IMR-90 (cell line): ENCODE data around the gene TRAF3. TPM values are rescaled to one million over a fixed set of nuclear protein-coding genes. Genes with fewer than 3 reads are reported as not detected.

Experiments used
- ATAC-seq: fragments of 200-7000 bp; cut with Tn5 transposase; 2 replicates; pipeline ENCODE4 v1.9.1; 2020; ENCODE audit warnings: low read depth, mild to moderate bottlenecking, moderate library complexity
- BruUV-seq: library from RNA; stranded (reverse); fragments of 400-500 nt; replicated peaks from 2 replicates; lab custom pipeline; 2021; lab: Mats Ljungman, UMichigan
- CTCF ChIA-PET: fragments of 300-600 bp; formaldehyde crosslinking; extraction: SDS; loops from one replicate; lab custom pipeline; 2021; ENCODE audit warnings: antibody characterized with exemption; lab: Yijun Ruan, JAX
- POLR2A ChIA-PET: fragments of 300-600 bp; sonication (Branson Sonifier 250); formaldehyde crosslinking; loops from one replicate; lab custom pipeline; 2022; ENCODE audit warnings: antibody characterized with exemption; ENCODE audit not compliant: unreplicated experiment; lab: Charles Lee
- DNase-seq: peaks from one replicate; pipeline ENCODE4 v3.0.0; 2013
- H2AFZ ChIP-seq: replicated peaks from 2 replicates; pipeline ENCODE3; 2013; ENCODE audit warnings: low read length, mild to moderate bottlenecking; ENCODE audit not compliant: poor library complexity
- H2AK5ac ChIP-seq: 2 replicates; pipeline ENCODE4 v1.6.1; 2013; ENCODE audit warnings: low read depth, low read length, inconsistent platforms
- H2AK9ac ChIP-seq: replicated peaks from 2 replicates; pipeline ENCODE3; 2013; ENCODE audit warnings: mild to moderate bottlenecking, low read depth, low read length, moderate library complexity; ENCODE audit not compliant: poor library complexity
- H2BK120ac ChIP-seq: 2 replicates; pipeline ENCODE4 v1.6.1; 2013; ENCODE audit warnings: low read depth, low read length, inconsistent platforms
- H2BK15ac ChIP-seq: 3 replicates; pipeline ENCODE4 v1.6.1; 2013; ENCODE audit warnings: low read depth, low read length, inconsistent platforms
- H2BK20ac ChIP-seq: 2 replicates; pipeline ENCODE4 v1.6.1; 2013; ENCODE audit warnings: low read depth, mild to moderate bottlenecking, inconsistent platforms, low read length, moderate library complexity
- H2BK5ac ChIP-seq: 2 replicates; pipeline ENCODE4 v1.6.1; 2013; ENCODE audit warnings: mild to moderate bottlenecking, low read depth, low read length, inconsistent platforms; ENCODE audit not compliant: poor library complexity, severe bottlenecking
- H3K14ac ChIP-seq: replicated peaks from 2 replicates; pipeline ENCODE4 v1.6.1; 2013; ENCODE audit warnings: low read depth, low read length, inconsistent platforms
- H3K18ac ChIP-seq: 2 replicates; pipeline ENCODE4 v1.6.1; 2013; ENCODE audit warnings: low read depth, low read length, control low read depth
- H3K23ac ChIP-seq: 2 replicates; pipeline ENCODE4 v1.6.1; 2013; ENCODE audit warnings: low read depth, low read length, inconsistent platforms
- H3K27ac ChIP-seq: 2 replicates; pipeline ENCODE4 v1.5.1; 2013; ENCODE audit warnings: mild to moderate bottlenecking, control low read depth, low read length; ENCODE audit not compliant: insufficient read depth
- H3K27me3 ChIP-seq: 2 replicates; pipeline ENCODE4 v1.6.1; 2013; ENCODE audit warnings: low read length; ENCODE audit not compliant: control insufficient read depth, insufficient read depth
- H3K36me3 ChIP-seq: 2 replicates; pipeline ENCODE4 v1.6.1; 2013; ENCODE audit warnings: low read length, mixed read lengths; ENCODE audit not compliant: control insufficient read depth, insufficient read depth
- H3K4ac ChIP-seq: 2 replicates; pipeline ENCODE4 v1.6.1; 2013; ENCODE audit warnings: low read depth, low read length, inconsistent platforms
- H3K4me1 ChIP-seq: 2 replicates; pipeline ENCODE4 v1.6.1; 2013; ENCODE audit warnings: low read length, mixed read lengths; ENCODE audit not compliant: control insufficient read depth, insufficient read depth
- H3K4me2 ChIP-seq: 2 replicates; pipeline ENCODE4 v1.6.1; 2013; ENCODE audit warnings: low read depth, mild to moderate bottlenecking, control low read depth, low read length, moderate library complexity
- H3K4me3 ChIP-seq: 2 replicates; pipeline ENCODE4 v1.5.1; 2013; ENCODE audit warnings: low read depth, mild to moderate bottlenecking, control low read depth, low read length, moderate library complexity; ENCODE audit not compliant: insufficient read depth
- H3K56ac ChIP-seq: 2 replicates; pipeline ENCODE4 v1.6.1; 2013; ENCODE audit warnings: low read length, inconsistent platforms; ENCODE audit not compliant: insufficient read depth; ENCODE audit errors: extremely low read depth
- H3K79me1 ChIP-seq, 2 experiments: 2 replicates each; pipeline ENCODE4 v1.6.1; 2013; ENCODE audit warnings: low read length in 2 of 2, inconsistent platforms in 1 of 2, low read depth in 1 of 2
- H3K9ac ChIP-seq: 2 replicates; pipeline ENCODE4 v1.6.1; 2013; ENCODE audit warnings: low read depth, low read length, control low read depth
- H3K9me1 ChIP-seq: 2 replicates; pipeline ENCODE4 v1.6.1; 2013; ENCODE audit warnings: low read length, inconsistent platforms; ENCODE audit not compliant: insufficient read depth
- H3K9me3 ChIP-seq: 2 replicates; pipeline ENCODE4 v1.6.1; 2013; ENCODE audit warnings: low read length; ENCODE audit not compliant: control insufficient read depth, insufficient read depth
- H4K20me1 ChIP-seq: 2 replicates; pipeline ENCODE4 v1.6.1; 2013; ENCODE audit warnings: low read length, inconsistent platforms; ENCODE audit not compliant: insufficient read depth
- H4K5ac ChIP-seq: 2 replicates; pipeline ENCODE4 v1.6.1; 2013; ENCODE audit warnings: mild to moderate bottlenecking, low read depth, low read length, control low read depth
- H4K8ac ChIP-seq, 2 experiments: 2 replicates each; pipeline ENCODE4 v1.6.1; 2013; ENCODE audit warnings: low read depth in 2 of 2, low read length in 2 of 2, control low read depth in 1 of 2, inconsistent platforms in 1 of 2
- H4K91ac ChIP-seq: 2 replicates; pipeline ENCODE4 v1.6.1; 2013; ENCODE audit warnings: low read depth, low read length, inconsistent platforms; ENCODE audit not compliant: insufficient read depth
- BHLHE40 ChIP-seq: fragments of 150-350 bp; IDR thresholded peaks from 2 replicates; pipeline ENCODE4 v1.6.1; 2016; ENCODE audit warnings: mild to moderate bottlenecking, low read depth, low read length
- CEBPB ChIP-seq: IDR thresholded peaks from 2 replicates; pipeline ENCODE4 v1.6.1; 2012; ENCODE audit warnings: low read depth, low read length, improper control_type of control experiment
- CHD1 ChIP-seq: IDR thresholded peaks from 2 replicates; pipeline ENCODE4 v1.6.1; 2012; ENCODE audit warnings: low read depth, low read length, improper control_type of control experiment
- CTCF ChIP-seq: conservative IDR thresholded peaks from 2 replicates; pipeline ENCODE4 v1.5.1; 2012; ENCODE audit warnings: mild to moderate bottlenecking, low read depth, low read length, improper control_type of control experiment
- ELK1 ChIP-seq: fragments of 150-350 bp; IDR thresholded peaks from 2 replicates; pipeline ENCODE4 v1.6.1; 2016; ENCODE audit warnings: low read depth, mild to moderate bottlenecking, low read length, moderate library complexity, borderline replicate concordance
- FOS ChIP-seq: fragments of 150-350 bp; IDR thresholded peaks from 2 replicates; pipeline ENCODE4 v1.6.1; 2016; ENCODE audit warnings: low read depth, low read length
- MAFK ChIP-seq: IDR thresholded peaks from 2 replicates; pipeline ENCODE4 v1.6.1; 2012; ENCODE audit warnings: low read depth, low read length, improper control_type of control experiment
- MAZ ChIP-seq: IDR thresholded peaks from 2 replicates; pipeline ENCODE4 v1.6.1; 2012; ENCODE audit warnings: low read depth, mild to moderate bottlenecking, low read length, improper control_type of control experiment, moderate library complexity, borderline replicate concordance
- MXI1 ChIP-seq: IDR thresholded peaks from 2 replicates; pipeline ENCODE4 v1.6.1; 2012; ENCODE audit warnings: low read depth, mild to moderate bottlenecking, low read length, moderate library complexity, borderline replicate concordance
- NFE2L2 ChIP-seq: fragments of 150-350 bp; IDR thresholded peaks from 2 replicates; pipeline ENCODE4 v1.6.1; 2016; ENCODE audit warnings: low read depth, mild to moderate bottlenecking, low read length
- POLR2A ChIP-seq: IDR thresholded peaks from 2 replicates; pipeline ENCODE4 v1.6.1; 2012; ENCODE audit warnings: mild to moderate bottlenecking, low read depth, low read length
- RAD21 ChIP-seq: IDR thresholded peaks from 2 replicates; pipeline ENCODE4 v1.6.1; 2012; ENCODE audit warnings: low read length, improper control_type of control experiment
- RCOR1 ChIP-seq: IDR thresholded peaks from 2 replicates; pipeline ENCODE4 v1.6.1; 2012; ENCODE audit warnings: mild to moderate bottlenecking, low read length, improper control_type of control experiment; ENCODE audit not compliant: insufficient replicate concordance
- RFX5 ChIP-seq: IDR thresholded peaks from 2 replicates; pipeline ENCODE4 v1.8.0; 2012; ENCODE audit warnings: low read depth, mild to moderate bottlenecking, low read length, moderate library complexity
- SMC3 ChIP-seq: fragments of 150-350 bp; IDR thresholded peaks from 2 replicates; pipeline ENCODE4 v1.6.1; 2016; ENCODE audit warnings: low read depth, mild to moderate bottlenecking, antibody characterized with exemption, low read length, moderate library complexity
- USF2 ChIP-seq: fragments of 150-350 bp; IDR thresholded peaks from 2 replicates; pipeline ENCODE4 v1.6.1; 2017; ENCODE audit warnings: mild to moderate bottlenecking, antibody characterized with exemption, low read length, low read depth
- WGBS, 2 experiments: methylation state at CpG; one replicate each; pipeline versions ENCODE4 v1.1.5 to v1.1.7; 2013; ENCODE audit warnings: missing lambda C conversion rate in 2 of 2; ENCODE audit not compliant: insufficient read length in 1 of 2; ENCODE audit errors: extremely low coverage in 2 of 2; 5-methylcytosine and 5-hydroxymethylcytosine counted together
- dilution Hi-C: fragments of 300-500 bp; cut with HindIII; formaldehyde crosslinking; loops from one replicate; pipeline ENCODE4 v1.14.3; 2018; ENCODE audit warnings: low sequenced_read_pairs; ENCODE audit not compliant: unreplicated experiment
- in situ Hi-C: fragments of 300-500 bp; cut with MboI; formaldehyde crosslinking; loops from 3 replicates; pipeline ENCODE4 v1.14.3; 2019; ENCODE audit warnings: low sequenced_read_pairs, inconsistent platforms, mixed read lengths
- intact Hi-C: fragments of 100-400 bp; cut with micrococcal nuclease; formaldehyde crosslinking; loops from 2 replicates; pipeline ENCODE4 v1.10.0; 2022
- polyA plus RNA-seq, 3 experiments: library from polyadenylated mRNA; depleted of rRNA; stranded (reverse); fragments of >200 nt; gene quantifications; 2 replicates each; pipeline ENCODE4 v1.2.3, GENCODE V29; 2012; ENCODE audit warnings: low replicate concordance in 1 of 3
- total RNA-seq: library from RNA; depleted of rRNA; stranded (reverse); fragments of >200 nt; gene quantifications from 2 replicates; pipeline ENCODE4 v1.2.3, GENCODE V29; 2012

Gene TRAF3
- total and polyA plus RNA-seq, 2 of the 4 experiments (the other 2 are of a cell fraction) = 21.2 to 25.3 TPM

GRCh38 chr14:102957222-102957621, 180.0 kb downstream of the TRAF3 start:
- H3K9me3 ChIP-seq = no peaks in the 10 kb centered on the region
- no peak overlapping the region for H3K4me2 ChIP-seq
- POLR2A ChIA-PET = no interaction called here
- H4K91ac ChIP-seq = no peak overlapping the region
- H3K9me1 ChIP-seq = peaks cover 4% of the 10 kb centered on the region; the same call in 1 of the 2 replicates
- ATAC-seq (peak; percentile 54), DNase-seq (peak; percentile 57)
- WGBS, 2 experiments = 93% methylated on average over 6 of the region's 10 CpGs; no CpG with 5 or more reads in 1 of the 2 experiments
- H3K4me3 ChIP-seq = no peak overlapping the region
- in situ Hi-C loops = no loop called here
- H3K18ac ChIP-seq = no peak overlapping the region
- H2AK5ac ChIP-seq = no peak overlapping the region
- H3K56ac ChIP-seq = no peak overlapping the region
- BruUV-seq = TSS peak; percentile 37
- H4K8ac ChIP-seq = no peak overlapping the region
- CTCF ChIA-PET = no interaction called here
- dilution Hi-C loops = no loop called here
- no peak overlapping the region for H3K23ac ChIP-seq
- H2BK15ac ChIP-seq = no peak overlapping the region
- intact Hi-C loops = no loop called here
- no peak overlapping the region for H2AFZ ChIP-seq
- peaks cover 2% of the 10 kb centered on the region; the same call in 1 of the 2 replicates for H3K4me1 ChIP-seq
- no peak overlapping the region for H2BK120ac ChIP-seq
- H2BK20ac ChIP-seq = no peak overlapping the region
- H3K14ac ChIP-seq = no peak overlapping the region
- H3K27ac ChIP-seq = no peak overlapping the region
- H3K27me3 ChIP-seq = no peaks in the 10 kb centered on the region
- H3K4ac ChIP-seq = no peak overlapping the region
- no peak overlapping the region for H2AK9ac ChIP-seq
- peaks cover 0 to 11% of the 10 kb centered on the region in 2 experiments; a peak in 3 of 4 replicates for H3K79me1 ChIP-seq
- no peak overlapping the region for H4K5ac ChIP-seq
- TF ChIP-seq CHD1 (no peak), MAZ (no peak), RFX5 (no peak), MXI1 (no peak), RAD21 (no peak), ELK1 (no peak), BHLHE40 (no peak), POLR2A (no peak), MAFK (no peak), FOS (no peak), RCOR1 (no peak), SMC3 (no peak), USF2 (no peak), CTCF (no peak), CEBPB (no peak), NFE2L2 (no peak)
- no peak overlapping the region for H2BK5ac ChIP-seq
- no peak overlapping the region for H3K9ac ChIP-seq
- peaks cover 8% of the 10 kb centered on the region; the same call in 1 of the 2 replicates for H4K20me1 ChIP-seq
- H3K36me3 ChIP-seq = peaks cover 61% of the 10 kb centered on the region
